Hepatic stellate cell (primary cell): ENCODE data around the gene CHGA.
A peak's percentile ranks its signal among the peaks of the same experiment; 100 is the strongest.

Experiments used
- DNase-seq: peaks from one replicate; pipeline ENCODE4 v3.0.0; 2011; ENCODE audit warnings: low spot score

CHGA gene

GRCh38 chr14:92961567-92961855 lies 38.6 kb downstream of the CHGA start:
- DNase-seq: no peak

- DNase-seq: no peak
Measured at GRCh38 chr14:92962031-92962830, 39.3 kb downstream of the CHGA start.

GRCh38 chr14:92962831-92963095 lies 39.8 kb downstream of the CHGA start:
- DNase-seq: no peak

GRCh38 chr14:92963301-92964123 lies 40.6 kb downstream of the CHGA start:
- no peak for DNase-seq

- no peak for DNase-seq
Measured at GRCh38 chr14:92964124-92965109, 41.5 kb downstream of the CHGA start.

- DNase-seq: no peak
Measured at GRCh38 chr14:92965281-92965680, 42.3 kb downstream of the CHGA start.

- DNase-seq: no peak
Measured at GRCh38 chr14:92967346-92967926, 44.5 kb downstream of the CHGA start.

GRCh38 chr14:92968291-92969020 lies 45.5 kb downstream of the CHGA start:
- no peak for DNase-seq

GRCh38 chr14:92969430-92969829 lies 46.5 kb downstream of the CHGA start:
- DNase-seq: no peak

- no peak for DNase-seq
Measured at GRCh38 chr14:92969871-92970270, 46.9 kb downstream of the CHGA start.

GRCh38 chr14:92970271-92970670 lies 47.3 kb downstream of the CHGA start:
- DNase-seq: no peak

GRCh38 chr14:92971601-92972180 lies 48.7 kb downstream of the CHGA start:
- no peak for DNase-seq

- DNase-seq: peak; percentile 51
Measured at GRCh38 chr14:92973261-92973797, 50.4 kb downstream of the CHGA start.

- DNase-seq: no peak
Measured at GRCh38 chr14:92973798-92974372, 50.9 kb downstream of the CHGA start.

GRCh38 chr14:92974541-92975345 lies 51.8 kb downstream of the CHGA start:
- no peak for DNase-seq

- DNase-seq: no peak
Measured at GRCh38 chr14:92976268-92976667, 53.3 kb downstream of the CHGA start.

- DNase-seq: no peak
Measured at GRCh38 chr14:92978229-92979021, 55.5 kb downstream of the CHGA start.

GRCh38 chr14:92980866-92981265 lies 57.9 kb downstream of the CHGA start:
- no peak for DNase-seq

GRCh38 chr14:92981726-92982125 lies 58.8 kb downstream of the CHGA start:
- no peak for DNase-seq
